ENCODE measurements around the gene YEATS4. TPM values are rescaled to one million over a fixed set of nuclear protein-coding genes. Genes with fewer than 3 reads are reported as not detected.

The YEATS4 gene
- total RNA-seq, 1 experiment from 2014 or later = 37.1 TPM

DNA sequence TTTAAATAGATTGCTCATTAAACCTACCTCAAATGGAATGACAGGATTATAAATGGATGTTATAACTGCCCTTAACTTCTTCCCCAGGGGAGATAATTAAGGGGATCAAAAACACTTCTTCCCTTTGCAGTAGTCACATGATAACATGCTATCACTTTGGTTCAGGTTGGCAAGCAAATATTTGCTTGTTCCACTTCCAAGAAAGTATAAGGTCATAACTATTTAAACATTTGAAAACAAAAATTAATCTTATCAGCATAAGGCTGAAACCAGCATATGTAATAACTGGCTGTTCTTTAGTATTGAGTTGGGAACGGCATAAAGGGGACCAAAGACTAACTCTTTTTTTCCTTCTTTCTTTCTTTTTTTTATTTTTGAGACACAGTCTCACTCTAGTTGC lies 13.8 kb upstream of the YEATS4 start (continued):
- TF ChIP-seq, protein P1, sequence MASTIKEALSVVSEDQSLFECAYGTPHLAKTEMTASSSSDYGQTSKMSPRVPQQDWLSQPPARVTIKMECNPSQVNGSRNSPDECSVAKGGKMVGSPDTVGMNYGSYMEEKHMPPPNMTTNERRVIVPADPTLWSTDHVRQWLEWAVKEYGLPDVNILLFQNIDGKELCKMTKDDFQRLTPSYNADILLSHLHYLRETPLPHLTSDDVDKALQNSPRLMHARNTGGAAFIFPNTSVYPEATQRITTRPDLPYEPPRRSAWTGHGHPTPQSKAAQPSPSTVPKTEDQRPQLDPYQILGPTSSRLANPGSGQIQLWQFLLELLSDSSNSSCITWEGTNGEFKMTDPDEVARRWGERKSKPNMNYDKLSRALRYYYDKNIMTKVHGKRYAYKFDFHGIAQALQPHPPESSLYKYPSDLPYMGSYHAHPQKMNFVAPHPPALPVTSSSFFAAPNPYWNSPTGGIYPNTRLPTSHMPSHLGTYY (CRISPR knock-in tag; IDR thresholded peaks at IDR 0.05) = no peak
- TF ChIP-seq TEAD4 (CRISPR knock-in tag; IDR thresholded peaks at IDR 0.05) (no peak), MXD4 (CRISPR knock-in tag; IDR thresholded peaks at IDR 0.05; ENCODE audit: borderline replicate concordance) (no peak), TEAD1 (CRISPR knock-in tag; IDR thresholded peaks at IDR 0.05) (no peak), CREB1 (CRISPR knock-in tag; IDR thresholded peaks at IDR 0.05) (no peak), ATF3 (CRISPR knock-in tag; conservative IDR thresholded peaks at IDR 0.05) (no peak), FOXJ3 (CRISPR knock-in tag; IDR thresholded peaks at IDR 0.05; ENCODE audit: borderline replicate concordance) (no peak), CBFB (CRISPR knock-in tag; IDR thresholded peaks at IDR 0.05; ENCODE audit: low read depth) (no peak), ZBTB21 (CRISPR knock-in tag; IDR thresholded peaks at IDR 0.05; ENCODE audit: borderline replicate concordance) (no peak), NFYB (CRISPR knock-in tag; conservative IDR thresholded peaks at IDR 0.05; ENCODE audit: low read depth) (no peak), ZNF317 (CRISPR knock-in tag; IDR thresholded peaks at IDR 0.05; ENCODE audit: borderline replicate concordance, low read depth) (no peak), TCF7 (CRISPR knock-in tag; IDR thresholded peaks at IDR 0.05; ENCODE audit: low read depth) (no peak)
- TF ChIP-seq, protein P2, sequence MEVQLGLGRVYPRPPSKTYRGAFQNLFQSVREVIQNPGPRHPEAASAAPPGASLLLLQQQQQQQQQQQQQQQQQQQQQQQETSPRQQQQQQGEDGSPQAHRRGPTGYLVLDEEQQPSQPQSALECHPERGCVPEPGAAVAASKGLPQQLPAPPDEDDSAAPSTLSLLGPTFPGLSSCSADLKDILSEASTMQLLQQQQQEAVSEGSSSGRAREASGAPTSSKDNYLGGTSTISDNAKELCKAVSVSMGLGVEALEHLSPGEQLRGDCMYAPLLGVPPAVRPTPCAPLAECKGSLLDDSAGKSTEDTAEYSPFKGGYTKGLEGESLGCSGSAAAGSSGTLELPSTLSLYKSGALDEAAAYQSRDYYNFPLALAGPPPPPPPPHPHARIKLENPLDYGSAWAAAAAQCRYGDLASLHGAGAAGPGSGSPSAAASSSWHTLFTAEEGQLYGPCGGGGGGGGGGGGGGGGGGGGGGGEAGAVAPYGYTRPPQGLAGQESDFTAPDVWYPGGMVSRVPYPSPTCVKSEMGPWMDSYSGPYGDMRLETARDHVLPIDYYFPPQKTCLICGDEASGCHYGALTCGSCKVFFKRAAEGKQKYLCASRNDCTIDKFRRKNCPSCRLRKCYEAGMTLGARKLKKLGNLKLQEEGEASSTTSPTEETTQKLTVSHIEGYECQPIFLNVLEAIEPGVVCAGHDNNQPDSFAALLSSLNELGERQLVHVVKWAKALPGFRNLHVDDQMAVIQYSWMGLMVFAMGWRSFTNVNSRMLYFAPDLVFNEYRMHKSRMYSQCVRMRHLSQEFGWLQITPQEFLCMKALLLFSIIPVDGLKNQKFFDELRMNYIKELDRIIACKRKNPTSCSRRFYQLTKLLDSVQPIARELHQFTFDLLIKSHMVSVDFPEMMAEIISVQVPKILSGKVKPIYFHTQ (CRISPR knock-in tag; IDR thresholded peaks at IDR 0.05) = no peak
- TF ChIP-seq, protein P3, sequence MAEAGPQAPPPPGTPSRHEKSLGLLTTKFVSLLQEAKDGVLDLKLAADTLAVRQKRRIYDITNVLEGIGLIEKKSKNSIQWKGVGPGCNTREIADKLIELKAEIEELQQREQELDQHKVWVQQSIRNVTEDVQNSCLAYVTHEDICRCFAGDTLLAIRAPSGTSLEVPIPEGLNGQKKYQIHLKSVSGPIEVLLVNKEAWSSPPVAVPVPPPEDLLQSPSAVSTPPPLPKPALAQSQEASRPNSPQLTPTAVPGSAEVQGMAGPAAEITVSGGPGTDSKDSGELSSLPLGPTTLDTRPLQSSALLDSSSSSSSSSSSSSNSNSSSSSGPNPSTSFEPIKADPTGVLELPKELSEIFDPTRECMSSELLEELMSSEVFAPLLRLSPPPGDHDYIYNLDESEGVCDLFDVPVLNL (CRISPR knock-in tag; IDR thresholded peaks at IDR 0.05; ENCODE audit: borderline replicate concordance, low read depth) = no peak

- Mint-ChIP-seq H3K4me3 (no peak within 1 kb of the TSS), H3K4me1 (no peaks in the 10 kb centered on the region; the same call in 1 of the 2 replicates), H3K27ac (no peak within 1 kb of the TSS; the same call in 1 of the 2 replicates), H3K36me3 (no peaks in the 10 kb centered on the region), H3K9me3 (no peaks in the 10 kb centered on the region), H3K27me3 (ENCODE audit: low read depth) (no peaks in the 10 kb centered on the region)
- ChIA-PET POLR2A (interaction anchor here (0.5 kb wide), 1 partner anchor 143 kb away, joined by 5 read pairs; no protein-coding TSS in a partner anchor), CTCF (no interaction called here)
- ATAC-seq = no peak; the same call in 1 of the 2 replicates
- TF ChIP-seq JAZF1 (CRISPR knock-in tag; IDR thresholded peaks at IDR 0.05) = no peak
- TF ChIP-seq KAT7 (CRISPR knock-in tag; IDR thresholded peaks at IDR 0.05; ENCODE audit: borderline replicate concordance) = no peak
- TF ChIP-seq FOXJ3 (CRISPR knock-in tag; IDR thresholded peaks at IDR 0.05; ENCODE audit: borderline replicate concordance) = no peak
- TF ChIP-seq GABPB1 (CRISPR knock-in tag; IDR thresholded peaks at IDR 0.05) = peak; percentile 73
- TF ChIP-seq ZNF317 (CRISPR knock-in tag; IDR thresholded peaks at IDR 0.05; ENCODE audit: borderline replicate concordance, low read depth) = no peak
- no peak for TF ChIP-seq ZMAT4 (CRISPR knock-in tag; IDR thresholded peaks at IDR 0.05)
- no peak for DNase-seq (ENCODE audit: low spot score)
These were observed 11.2 kb upstream of the YEATS4 start, which contains the start of gene LYZ for GRCh38 chr12:69348162-69348938. LYZ (plus strand) TSS chr12:69348381; CDS start chr12:69348409, 28 bp downstream.
